HepG2 (cell line): ENCODE measurements around the gene HMMR. TPM values are rescaled to one million over a fixed set of nuclear protein-coding genes. Genes with fewer than 3 reads are reported as not detected.

ENCODE experiments used
- ARID5B ChIP-seq: IDR thresholded peaks from 2 replicates; pipeline ENCODE4 v1.4.0; 2020; ENCODE audit warnings: mild to moderate bottlenecking, missing genetic modification reagents
- BATF2 ChIP-seq: sonication (generic); formaldehyde crosslinking; IDR thresholded peaks from 2 replicates; pipeline ENCODE4 v1.8.0; 2022; ENCODE audit warnings: mild to moderate bottlenecking, missing genetic modification reagents, moderate library complexity
- CTCF ChIP-seq: sonication (generic); formaldehyde crosslinking; IDR thresholded peaks from 2 replicates; pipeline ENCODE4 v1.5.0; 2020; ENCODE audit warnings: mild to moderate bottlenecking, missing genetic modification reagents, moderate library complexity
- IKZF4 ChIP-seq: sonication (generic); formaldehyde crosslinking; IDR thresholded peaks from 2 replicates; pipeline ENCODE4 v1.5.1; 2020; ENCODE audit warnings: borderline replicate concordance, mild to moderate bottlenecking, low read depth, missing genetic modification reagents; ENCODE audit errors: not compliant biosample characterization
- NCOA2 ChIP-seq: sonication (generic); formaldehyde crosslinking; IDR thresholded peaks from 2 replicates; pipeline ENCODE4 v1.8.0; 2022; ENCODE audit warnings: inconsistent platforms
- PRDM15 ChIP-seq: sonication (generic); formaldehyde crosslinking; IDR thresholded peaks from 2 replicates; pipeline ENCODE4 v1.4.0; 2020; ENCODE audit warnings: missing genetic modification reagents
- RARG ChIP-seq: sonication (generic); formaldehyde crosslinking; IDR thresholded peaks from 2 replicates; pipeline ENCODE4 v1.4.0; 2020; ENCODE audit warnings: low read depth, mild to moderate bottlenecking, missing genetic modification reagents
- STAT5B ChIP-seq: sonication (generic); formaldehyde crosslinking; IDR thresholded peaks from 2 replicates; pipeline ENCODE4 v1.4.0; 2020; ENCODE audit warnings: missing genetic modification reagents
- TCF7L2 ChIP-seq: IDR thresholded peaks from 2 replicates; pipeline ENCODE4 v1.6.1; 2011; ENCODE audit warnings: mild to moderate bottlenecking, low read depth, low read length, moderate library complexity
- TRIM24 ChIP-seq: sonication (generic); formaldehyde crosslinking; IDR thresholded peaks from 2 replicates; pipeline ENCODE4 v1.8.0; 2022; ENCODE audit warnings: mild to moderate bottlenecking, missing genetic modification reagents
- ZBTB2 ChIP-seq: sonication (generic); formaldehyde crosslinking; IDR thresholded peaks from 2 replicates; pipeline ENCODE4 v1.8.0; 2022; ENCODE audit warnings: low read depth, missing genetic modification reagents
- ZNF225 ChIP-seq: sonication (generic); formaldehyde crosslinking; IDR thresholded peaks from 2 replicates; pipeline ENCODE4 v1.4.0; 2020; ENCODE audit warnings: mild to moderate bottlenecking, missing genetic modification reagents
- ZNF275 ChIP-seq: sonication (generic); formaldehyde crosslinking; IDR thresholded peaks from 2 replicates; pipeline ENCODE4 v1.8.0; 2022; ENCODE audit warnings: missing genetic modification reagents, mild to moderate bottlenecking, inconsistent platforms, borderline replicate concordance
- ZNF446 ChIP-seq: sonication (generic); formaldehyde crosslinking; IDR thresholded peaks from 2 replicates; pipeline ENCODE4 v1.5.0; 2020; ENCODE audit warnings: mild to moderate bottlenecking, missing genetic modification reagents
- ZNF496 ChIP-seq: sonication (generic); formaldehyde crosslinking; IDR thresholded peaks from 2 replicates; pipeline ENCODE4 v1.8.1; 2023; ENCODE audit warnings: mild to moderate bottlenecking, moderate library complexity, missing genetic modification reagents; ENCODE audit not compliant: insufficient replicate concordance
- polyA plus RNA-seq, 8 experiments: library from polyadenylated mRNA; depleted of rRNA in 3 of 8; stranded (reverse) in 7 of 8; unstranded in 1 of 8; fragments of >200 nt; fragmentation: Illumina TruSeq in 4 of 8; extraction: Trizol in 4 of 8; gene quantifications; 2 replicates each; pipeline versions ENCODE4 v1.2.1 to v1.2.3, GENCODE V29; 2011 to 2016; ENCODE audit warnings: low read depth in 4 of 8, missing spikeins in 1 of 8, mixed read lengths in 1 of 8; ENCODE audit not compliant: insufficient read depth in 1 of 8
- total RNA-seq, 5 experiments: library from RNA; depleted of rRNA; stranded (reverse); fragments of >200 nt; fragmentation: Illumina TruSeq; extraction: Trizol; gene quantifications; 2 replicates each; pipeline ENCODE4 v1.2.3, GENCODE V29; 2016; ENCODE audit warnings: low read depth in 1 of 5

HMMR gene
- total and polyA plus RNA-seq, 2 of the 13 experiments (the other 11 are each of a cell fraction or from before 2014, with no cell fraction given), result 8.5 to 48.3 TPM

- TF ChIP-seq PRDM15 (CRISPR knock-in tag) (peak; percentile 41; the same call in 1 of the 2 replicates), TRIM24 (CRISPR knock-in tag) (no peak), NCOA2 (CRISPR knock-in tag) (no peak), IKZF4 (no peak), RARG (peak; percentile 80; the same call in 1 of the 2 replicates), ZNF446 (CRISPR knock-in tag) (no peak), BATF2 (CRISPR knock-in tag) (no peak), ZNF225 (CRISPR knock-in tag) (peak; percentile 88), ARID5B (peak; percentile 35; the same call in 1 of the 2 replicates), CTCF (CRISPR knock-in tag) (peak; percentile 59), ZBTB2 (CRISPR knock-in tag) (no peak), ZNF275 (0 out of 2 replicates have a peak, but pooled peaks have one; percentile 63), TCF7L2 (no peak), ZNF496 (CRISPR knock-in tag) (no peak), STAT5B (CRISPR knock-in tag) (no peak)
These were observed 442 bp upstream of the HMMR start, which contains the start of gene NUDCD2 (continued) for GRCh38 chr5:163459819-163460561.
